ENCODE measurements around the gene ARHGAP8.

Gene ARHGAP8

DNA sequence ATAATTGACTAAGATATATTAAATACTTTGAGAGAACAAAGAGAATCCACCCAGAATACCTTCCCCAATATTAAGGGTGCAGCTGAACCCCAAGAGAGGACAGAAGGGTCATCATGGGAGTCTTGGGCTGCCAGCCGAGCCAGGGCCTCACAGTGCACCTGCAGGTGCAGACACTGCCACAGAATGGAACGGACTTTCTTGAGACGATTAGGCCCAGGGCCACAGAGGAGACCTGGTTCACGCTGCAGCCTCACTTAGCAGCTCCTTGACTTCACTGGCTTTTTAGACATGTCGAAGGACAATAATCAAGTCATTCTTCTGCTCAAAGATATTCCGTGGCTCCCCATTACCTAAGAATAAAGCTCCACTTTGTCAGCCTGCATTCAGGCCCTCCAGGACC, 156.9 kb downstream of the ARHGAP8 start:
- Histone ChIP-seq H3K27ac (replicated peaks) (no peak overlapping the region), H3K4me3 (replicated peaks; ENCODE audit: insufficient read depth, low read length) (no peak overlapping the region), H3K27me3 (ENCODE audit: insufficient read depth, poor library complexity, severe bottlenecking) (no peaks in the 10 kb centered on the region)
- TF ChIP-seq GABPA (IDR thresholded peaks at IDR 0.05; ENCODE audit: low read depth) (no peak), POLR2AphosphoS5 (IDR thresholded peaks at IDR 0.05; ENCODE audit: low read depth) (no peak), SPI1 (IDR thresholded peaks at IDR 0.05; ENCODE audit: borderline replicate concordance, low read depth) (no peak), REST (IDR thresholded peaks at IDR 0.05; ENCODE audit: insufficient replicate concordance, low read depth) (no peak)
- TF ChIP-seq, protein P1, sequence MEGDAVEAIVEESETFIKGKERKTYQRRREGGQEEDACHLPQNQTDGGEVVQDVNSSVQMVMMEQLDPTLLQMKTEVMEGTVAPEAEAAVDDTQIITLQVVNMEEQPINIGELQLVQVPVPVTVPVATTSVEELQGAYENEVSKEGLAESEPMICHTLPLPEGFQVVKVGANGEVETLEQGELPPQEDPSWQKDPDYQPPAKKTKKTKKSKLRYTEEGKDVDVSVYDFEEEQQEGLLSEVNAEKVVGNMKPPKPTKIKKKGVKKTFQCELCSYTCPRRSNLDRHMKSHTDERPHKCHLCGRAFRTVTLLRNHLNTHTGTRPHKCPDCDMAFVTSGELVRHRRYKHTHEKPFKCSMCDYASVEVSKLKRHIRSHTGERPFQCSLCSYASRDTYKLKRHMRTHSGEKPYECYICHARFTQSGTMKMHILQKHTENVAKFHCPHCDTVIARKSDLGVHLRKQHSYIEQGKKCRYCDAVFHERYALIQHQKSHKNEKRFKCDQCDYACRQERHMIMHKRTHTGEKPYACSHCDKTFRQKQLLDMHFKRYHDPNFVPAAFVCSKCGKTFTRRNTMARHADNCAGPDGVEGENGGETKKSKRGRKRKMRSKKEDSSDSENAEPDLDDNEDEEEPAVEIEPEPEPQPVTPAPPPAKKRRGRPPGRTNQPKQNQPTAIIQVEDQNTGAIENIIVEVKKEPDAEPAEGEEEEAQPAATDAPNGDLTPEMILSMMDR (IDR thresholded peaks at IDR 0.05; ENCODE audit: insufficient read depth, low read length): no peak
- DNase-seq (ENCODE audit: low read depth in 1 of 2, low spot score in 1 of 2): no peak

Data from HL-60 (cell line).